GM23248 (cell line): ENCODE data around the gene BTLA.

Experiments used
- EZH2 ChIP-seq: fragments of 200-600 bp; sonication (generic); IDR thresholded peaks from 2 replicates; pipeline ENCODE4 v1.6.1; 2018; ENCODE audit warnings: antibody characterized with exemption, mild to moderate bottlenecking; ENCODE audit not compliant: insufficient read depth, poor library complexity, severe bottlenecking
- EZH2phosphoT487 ChIP-seq: fragments of 200-600 bp; sonication (generic); IDR thresholded peaks from 2 replicates; pipeline ENCODE4 v1.6.1; 2018; ENCODE audit warnings: antibody characterized with exemption, moderate library complexity, mild to moderate bottlenecking, low read depth; ENCODE audit not compliant: insufficient read depth

DNA sequence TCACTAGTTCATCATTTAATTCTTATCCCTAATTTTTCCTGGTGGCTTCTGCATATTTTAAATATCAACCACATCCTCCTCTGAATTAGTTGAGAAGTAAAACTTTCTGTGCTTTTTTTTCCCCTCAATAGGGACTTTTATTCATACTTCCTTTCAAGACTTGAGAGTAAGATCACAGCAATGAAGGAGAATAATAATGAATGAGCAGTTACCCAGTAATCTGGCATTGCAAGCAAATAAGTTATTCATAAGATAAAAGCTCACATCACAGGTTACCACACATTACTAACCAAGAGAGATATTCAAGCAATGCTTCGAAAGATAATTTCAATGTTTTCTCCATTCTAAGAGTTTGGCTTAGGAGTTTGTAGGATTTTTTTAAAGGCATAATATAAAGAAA, 50.3 kb downstream of the BTLA start:
- no peak for TF ChIP-seq EZH2
- TF ChIP-seq EZH2phosphoT487, result no peak
